Islet of Langerhans (tissue), 1 donor: ENCODE results near the gene SIX2.

Experiments used
- FAIRE-seq: peaks from one replicate; lab custom pipeline; 2011; peaks lifted over from hg19 to GRCh38; lab: Jason Lieb, UNC

SIX2 gene

GRCh38 chr2:45000921-45001868 is 8.1 kb downstream of the SIX2 start:
- no peak for FAIRE-seq

GRCh38 chr2:45000341-45000901 is 8.8 kb downstream of the SIX2 start:
- no peak for FAIRE-seq

- no peak for FAIRE-seq
These were observed 9.7 kb downstream of the SIX2 start for GRCh38 chr2:44999540-44999939.

- FAIRE-seq, result no peak
These were observed 11.3 kb downstream of the SIX2 start for GRCh38 chr2:44997963-44998362.

- FAIRE-seq, result no peak
These were observed 12.9 kb downstream of the SIX2 start for GRCh38 chr2:44996356-44996755.

GRCh38 chr2:44994377-44994776 is 14.9 kb downstream of the SIX2 start:
- no peak for FAIRE-seq

- FAIRE-seq, result no peak
These were observed 20.1 kb downstream of the SIX2 start for GRCh38 chr2:44989176-44989575.

- no peak for FAIRE-seq
These were observed 25.2 kb downstream of the SIX2 start for GRCh38 chr2:44983836-44984604.

- FAIRE-seq, result no peak
These were observed 27.5 kb downstream of the SIX2 start for GRCh38 chr2:44981714-44982108.

- no peak for FAIRE-seq
These were observed 28.2 kb downstream of the SIX2 start for GRCh38 chr2:44980751-44981713.

- no peak for FAIRE-seq
These were observed 29.7 kb downstream of the SIX2 start for GRCh38 chr2:44979581-44979980.

GRCh38 chr2:44975571-44976450 is 33.4 kb downstream of the SIX2 start:
- FAIRE-seq, result no peak

GRCh38 chr2:44974064-44974715 is 35.1 kb downstream of the SIX2 start:
- FAIRE-seq, result no peak

- FAIRE-seq, result no peak
These were observed 36.3 kb downstream of the SIX2 start for GRCh38 chr2:44972771-44973535.

- no peak for FAIRE-seq
These were observed 38.3 kb downstream of the SIX2 start for GRCh38 chr2:44970846-44971450.

GRCh38 chr2:44969936-44970335 is 39.3 kb downstream of the SIX2 start:
- no peak for FAIRE-seq

- FAIRE-seq, result no peak
These were observed 41.4 kb downstream of the SIX2 start for GRCh38 chr2:44967727-44968432.

- no peak for FAIRE-seq
These were observed 42.2 kb downstream of the SIX2 start for GRCh38 chr2:44967056-44967455.
